VCaP (cell line): ENCODE data around the gene SMIM45.

Experiments used
- H3K27ac ChIP-seq: fragments of 450-650 bp; 2 replicates; pipeline ENCODE4 v1.5.1; 2017
- CTCF ChIP-seq: fragments of 450-650 bp; conservative IDR thresholded peaks from 2 replicates; pipeline ENCODE4 v1.5.1; 2017; ENCODE audit warnings: mild to moderate bottlenecking, moderate library complexity

Gene SMIM45

GRCh38 chr22:41992496-41992895, 40.5 kb downstream of the SMIM45 start:
- H3K27ac ChIP-seq, result no peak overlapping the region
- no peak for TF ChIP-seq CTCF

GRCh38 chr22:41995211-41995610, 43.3 kb downstream of the SMIM45 start:
- no peak for TF ChIP-seq CTCF
- H3K27ac ChIP-seq, result no peak overlapping the region

- H3K27ac ChIP-seq, result no peak overlapping the region
- no peak for TF ChIP-seq CTCF
Observed at GRCh38 chr22:41996826-41997225, 44.9 kb downstream of the SMIM45 start.

- H3K27ac ChIP-seq, result peak within 1 kb of the TSS; percentile 41; the same call in 1 of the 2 replicates
- no peak for TF ChIP-seq CTCF
Observed at GRCh38 chr22:41998361-41999261, 46.7 kb downstream of the SMIM45 start, which contains the start of gene WBP2NL. Gene WBP2NL (plus strand): TSS chr22:41998788. CDS start chr22:41998819, 31 bp downstream.

DNA sequence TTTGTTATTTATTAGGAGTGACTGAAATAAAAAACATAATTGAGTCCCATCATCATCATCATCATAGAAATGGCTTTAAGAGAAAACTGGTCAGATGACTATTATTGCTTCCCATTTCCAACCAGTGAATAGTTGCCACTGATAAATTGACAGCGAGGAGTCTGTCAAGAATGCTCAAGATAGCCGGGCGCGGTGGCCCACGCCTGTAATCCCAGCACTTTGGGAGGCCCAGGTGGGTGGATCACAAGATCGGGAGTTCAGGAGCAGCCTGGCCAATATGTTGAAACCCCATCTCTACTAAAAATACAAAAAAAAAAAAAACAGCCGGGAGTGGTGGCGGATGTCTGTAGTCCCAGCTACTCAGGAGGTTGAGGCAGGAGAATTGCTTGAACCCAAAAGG, 48.5 kb downstream of the SMIM45 start:
- H3K27ac ChIP-seq, result no peak overlapping the region
- no peak for TF ChIP-seq CTCF

- H3K27ac ChIP-seq, result no peak overlapping the region
- TF ChIP-seq CTCF, result no peak
Observed at GRCh38 chr22:42001121-42001520, 49.2 kb downstream of the SMIM45 start.

- TF ChIP-seq CTCF, result no peak
- H3K27ac ChIP-seq, result no peak overlapping the region
Observed at GRCh38 chr22:42001706-42002105, 49.8 kb downstream of the SMIM45 start.
